Parathyroid adenoma (tissue), 2 donors: ENCODE data around the gene LRRK1.

Source experiments
- H2AFZ ChIP-seq: fragments of 300-600 bp; sonication (generic); one replicate; pipeline ENCODE4 v1.7.0; 2017; ENCODE audit warnings: antibody characterized with exemption, mild to moderate bottlenecking
- H3K27ac ChIP-seq: fragments of 300-600 bp; sonication (generic); one replicate; pipeline ENCODE4 v1.7.0; 2017
- H3K27me3 ChIP-seq: fragments of 300-600 bp; sonication (generic); one replicate; pipeline ENCODE4 v1.7.0; 2017; ENCODE audit warnings: low read length; ENCODE audit not compliant: control insufficient read depth, insufficient read depth
- H3K36me3 ChIP-seq: fragments of 300-600 bp; sonication (generic); one replicate; pipeline ENCODE4 v1.7.0; 2017; ENCODE audit warnings: low read length; ENCODE audit not compliant: control insufficient read depth, insufficient read depth
- H3K4me1 ChIP-seq: fragments of 300-600 bp; sonication (generic); one replicate; pipeline ENCODE4 v1.7.0; 2017; ENCODE audit warnings: control low read depth
- H3K4me2 ChIP-seq: fragments of 300-600 bp; sonication (generic); one replicate; pipeline ENCODE4 v1.7.0; 2017; ENCODE audit warnings: low read length
- H3K4me3 ChIP-seq: fragments of 300-600 bp; sonication (generic); one replicate; pipeline ENCODE4 v1.7.0; 2017; ENCODE audit warnings: low read depth, low read length
- H3K79me2 ChIP-seq: fragments of 300-600 bp; sonication (generic); one replicate; pipeline ENCODE4 v1.7.0; 2017; ENCODE audit warnings: control low read depth
- H3K9ac ChIP-seq: fragments of 300-600 bp; sonication (generic); one replicate; pipeline ENCODE4 v1.7.0; 2017; ENCODE audit warnings: mild to moderate bottlenecking
- H3K9me3 ChIP-seq: fragments of 300-600 bp; sonication (generic); one replicate; pipeline ENCODE4 v1.7.0; 2017; ENCODE audit warnings: low read length; ENCODE audit not compliant: control insufficient read depth
- TF ChIP-seq, protein P1 (sequence below): fragments of 300-600 bp; sonication (generic); IDR thresholded peaks from one replicate; pipeline ENCODE4 v1.7.0; 2017; ENCODE audit warnings: antibody characterized with exemption, mild to moderate bottlenecking
- donor health status: primary hyperparathyroidism.

The LRRK1 gene

DNA sequence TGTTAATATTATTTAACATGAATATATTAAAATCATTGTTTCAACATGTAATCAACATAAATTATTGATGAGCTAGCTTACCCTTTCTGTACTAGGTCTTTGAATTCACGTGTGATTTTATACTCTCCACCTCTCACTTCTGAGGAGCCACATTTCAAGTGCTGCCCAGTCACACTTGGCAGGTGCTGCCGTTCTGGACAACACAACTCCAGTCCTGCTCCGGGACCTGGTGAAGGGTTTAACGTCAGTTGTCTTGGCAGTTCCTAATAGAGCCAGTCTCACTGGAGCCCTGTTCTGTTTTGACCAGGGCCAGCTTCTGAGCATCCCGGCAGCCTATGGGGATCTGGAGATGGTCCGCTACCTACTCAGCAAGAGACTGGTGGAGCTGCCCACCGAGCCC is 64.1 kb downstream of the LRRK1 start:
- H3K9me3 ChIP-seq, result no peaks in the 10 kb centered on the region
- no peaks in the 10 kb centered on the region for H3K36me3 ChIP-seq
- no peaks in the 10 kb centered on the region for H3K4me1 ChIP-seq
- no peak overlapping the region for H3K9ac ChIP-seq
- H3K4me3 ChIP-seq, result no peak overlapping the region
- no peaks in the 10 kb centered on the region for H3K27me3 ChIP-seq
- no peak overlapping the region for H2AFZ ChIP-seq
- H3K27ac ChIP-seq, result no peak overlapping the region
- no peaks in the 10 kb centered on the region for H3K79me2 ChIP-seq
- TF ChIP-seq, protein P1, sequence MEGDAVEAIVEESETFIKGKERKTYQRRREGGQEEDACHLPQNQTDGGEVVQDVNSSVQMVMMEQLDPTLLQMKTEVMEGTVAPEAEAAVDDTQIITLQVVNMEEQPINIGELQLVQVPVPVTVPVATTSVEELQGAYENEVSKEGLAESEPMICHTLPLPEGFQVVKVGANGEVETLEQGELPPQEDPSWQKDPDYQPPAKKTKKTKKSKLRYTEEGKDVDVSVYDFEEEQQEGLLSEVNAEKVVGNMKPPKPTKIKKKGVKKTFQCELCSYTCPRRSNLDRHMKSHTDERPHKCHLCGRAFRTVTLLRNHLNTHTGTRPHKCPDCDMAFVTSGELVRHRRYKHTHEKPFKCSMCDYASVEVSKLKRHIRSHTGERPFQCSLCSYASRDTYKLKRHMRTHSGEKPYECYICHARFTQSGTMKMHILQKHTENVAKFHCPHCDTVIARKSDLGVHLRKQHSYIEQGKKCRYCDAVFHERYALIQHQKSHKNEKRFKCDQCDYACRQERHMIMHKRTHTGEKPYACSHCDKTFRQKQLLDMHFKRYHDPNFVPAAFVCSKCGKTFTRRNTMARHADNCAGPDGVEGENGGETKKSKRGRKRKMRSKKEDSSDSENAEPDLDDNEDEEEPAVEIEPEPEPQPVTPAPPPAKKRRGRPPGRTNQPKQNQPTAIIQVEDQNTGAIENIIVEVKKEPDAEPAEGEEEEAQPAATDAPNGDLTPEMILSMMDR, result no peak
- H3K4me2 ChIP-seq, result no peak overlapping the region

DNA sequence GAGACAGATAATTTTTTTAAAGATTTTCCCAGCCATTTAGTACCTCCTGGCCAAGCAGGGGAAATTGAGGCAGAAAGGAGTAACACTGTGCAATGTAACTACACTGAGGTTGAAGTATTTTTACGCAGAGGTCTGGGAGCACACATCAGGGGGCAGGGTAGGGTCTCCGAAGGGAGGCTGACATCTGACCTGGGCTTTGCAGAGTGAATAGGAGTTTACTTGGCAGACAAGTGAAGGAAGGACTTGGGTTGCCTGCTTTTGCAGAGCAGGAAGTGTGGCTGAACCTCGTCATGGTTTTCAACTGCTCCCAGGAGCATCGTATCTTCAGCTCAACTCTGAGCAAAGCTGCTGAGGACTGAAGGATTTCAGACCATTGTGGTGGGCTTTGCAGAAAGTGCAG is 66.2 kb downstream of the LRRK1 start:
- H3K4me2 ChIP-seq, result no peak overlapping the region
- no peak overlapping the region for H3K4me3 ChIP-seq
- H2AFZ ChIP-seq, result no peak overlapping the region
- H3K27me3 ChIP-seq, result no peaks in the 10 kb centered on the region
- no peak overlapping the region for H3K9ac ChIP-seq
- H3K79me2 ChIP-seq, result no peaks in the 10 kb centered on the region
- TF ChIP-seq, protein P1, result no peak
- H3K36me3 ChIP-seq, result no peaks in the 10 kb centered on the region
- no peak overlapping the region for H3K27ac ChIP-seq
- H3K9me3 ChIP-seq, result no peaks in the 10 kb centered on the region
- no peaks in the 10 kb centered on the region for H3K4me1 ChIP-seq

DNA sequence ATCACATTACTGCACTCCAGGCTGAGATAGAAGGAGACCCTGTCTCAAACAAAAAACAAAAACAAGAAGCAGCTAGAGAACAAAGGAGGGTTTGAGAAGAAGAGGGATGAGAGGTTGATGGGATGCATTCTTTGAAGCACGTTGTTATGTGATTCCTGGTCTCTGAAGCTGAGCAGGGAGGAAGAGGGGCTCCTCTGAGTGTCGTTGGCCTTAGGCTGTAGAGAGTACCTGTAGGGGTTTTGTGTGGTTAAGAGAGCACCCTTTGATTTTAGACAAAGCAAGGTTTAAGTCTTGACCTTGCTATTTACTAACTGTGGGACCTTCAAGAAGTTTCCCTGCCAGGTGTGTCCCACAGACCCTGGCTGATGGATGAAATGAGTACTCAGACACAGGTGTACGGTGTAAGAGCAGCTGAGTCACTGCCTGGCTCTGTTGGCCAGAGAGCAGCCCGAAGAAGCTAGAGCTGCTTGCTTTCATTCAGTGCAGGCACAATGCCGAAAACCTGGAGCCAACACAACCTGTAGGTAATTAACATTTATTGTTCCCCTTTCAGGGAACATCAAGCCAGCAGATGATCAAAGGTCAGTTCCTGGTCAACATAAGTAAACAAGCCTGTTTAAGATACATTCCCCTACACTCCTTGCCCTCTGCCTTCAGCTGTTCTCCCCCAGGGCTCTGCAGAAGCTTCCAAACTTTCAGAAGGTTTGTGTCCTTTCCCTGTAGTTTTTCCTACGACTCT is 67.2 kb downstream of the LRRK1 start:
- Histone ChIP-seq H3K36me3 (no peaks in the 10 kb centered on the region), H3K4me1 (no peaks in the 10 kb centered on the region), H3K27me3 (no peaks in the 10 kb centered on the region), H3K9ac (no peak overlapping the region), H3K27ac (no peak overlapping the region), H3K4me2 (no peak overlapping the region), H3K9me3 (no peaks in the 10 kb centered on the region), H2AFZ (no peak overlapping the region), H3K4me3 (no peak overlapping the region), H3K79me2 (no peaks in the 10 kb centered on the region)
- TF ChIP-seq, protein P1, result no peak

DNA sequence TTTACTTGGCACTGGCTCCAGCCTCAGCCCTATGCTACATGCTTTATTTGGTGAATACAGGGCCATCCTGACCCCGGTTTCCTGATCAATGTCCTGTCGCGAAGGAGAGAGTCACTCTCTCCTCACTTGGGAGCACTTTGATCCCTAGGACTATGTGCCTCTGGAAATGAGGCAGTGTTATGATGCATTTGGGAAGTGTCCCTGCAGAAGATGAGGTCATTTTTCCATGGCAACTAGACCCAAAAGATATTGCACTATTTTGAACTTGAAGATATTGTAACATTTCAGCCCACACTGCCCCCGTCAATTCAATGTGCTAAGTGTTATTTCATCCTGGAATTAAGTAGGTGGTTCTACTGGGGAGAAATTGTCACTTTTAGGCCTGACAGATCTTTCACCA is 68.0 kb downstream of the LRRK1 start:
- H2AFZ ChIP-seq, result no peak overlapping the region
- H3K4me3 ChIP-seq, result no peak overlapping the region
- H3K27me3 ChIP-seq, result no peaks in the 10 kb centered on the region
- TF ChIP-seq, protein P1, result no peak
- H3K79me2 ChIP-seq, result no peaks in the 10 kb centered on the region
- no peak overlapping the region for H3K27ac ChIP-seq
- no peaks in the 10 kb centered on the region for H3K36me3 ChIP-seq
- H3K4me2 ChIP-seq, result no peak overlapping the region
- H3K4me1 ChIP-seq, result no peaks in the 10 kb centered on the region
- H3K9me3 ChIP-seq, result no peaks in the 10 kb centered on the region
- H3K9ac ChIP-seq, result no peak overlapping the region

DNA sequence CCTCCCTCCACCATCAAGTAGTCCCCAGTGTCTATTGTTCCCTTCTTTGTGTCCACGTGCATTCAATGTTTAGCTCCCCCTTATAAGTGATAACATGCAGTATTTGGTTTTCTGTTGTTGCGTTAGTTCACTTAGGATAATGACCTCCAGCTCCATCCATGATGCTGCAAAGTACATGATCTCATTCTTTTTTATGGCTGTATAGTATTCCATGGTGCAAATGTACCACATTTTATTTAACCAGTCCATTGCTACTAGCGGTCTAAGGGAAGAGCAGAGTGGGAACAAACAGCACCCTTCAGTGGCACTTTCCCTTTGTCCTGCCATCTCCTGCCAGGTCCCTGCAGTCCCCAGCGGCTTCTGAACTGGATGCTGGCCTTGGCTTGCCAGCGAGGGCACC is 69.1 kb downstream of the LRRK1 start:
- no peak overlapping the region for H3K27ac ChIP-seq
- H3K9ac ChIP-seq, result no peak overlapping the region
- H3K79me2 ChIP-seq, result no peaks in the 10 kb centered on the region
- H3K27me3 ChIP-seq, result no peaks in the 10 kb centered on the region
- H3K4me1 ChIP-seq, result no peaks in the 10 kb centered on the region
- H3K4me3 ChIP-seq, result no peak overlapping the region
- H2AFZ ChIP-seq, result no peak overlapping the region
- no peaks in the 10 kb centered on the region for H3K9me3 ChIP-seq
- H3K36me3 ChIP-seq, result no peaks in the 10 kb centered on the region
- TF ChIP-seq, protein P1, result no peak
- no peak overlapping the region for H3K4me2 ChIP-seq
